DOHH2 (cell line): Measurements from ENCODE around the gene MVD.

ENCODE experiments used
- H3F3A ChIP-seq: fragments of 200-600 bp; sonication (generic), shearing (Covaris generic); 2 replicates; pipeline ENCODE4 v1.6.0; 2016; ENCODE audit warnings: antibody characterized with exemption, mild to moderate bottlenecking; ENCODE audit not compliant: control insufficient read depth, insufficient read depth
- H3K27ac ChIP-seq: fragments of 200-600 bp; sonication (generic); 2 replicates; pipeline ENCODE4 v1.5.1; 2014; ENCODE audit warnings: low read depth, mild to moderate bottlenecking, low read length, moderate library complexity
- H3K27me3 ChIP-seq: fragments of 200-600 bp; sonication (generic); 2 replicates; pipeline ENCODE4 v1.6.1; 2014; ENCODE audit warnings: mild to moderate bottlenecking, low read length, mixed read lengths; ENCODE audit not compliant: control insufficient read depth
- H3K36me3 ChIP-seq: fragments of 200-600 bp; sonication (generic); 2 replicates; pipeline ENCODE4 v1.6.1; 2014; ENCODE audit warnings: mild to moderate bottlenecking, low read length, moderate library complexity, mixed read lengths; ENCODE audit not compliant: control insufficient read depth
- H3K4me1 ChIP-seq: fragments of 200-600 bp; sonication (generic); 2 replicates; pipeline ENCODE4 v1.6.1; 2014; ENCODE audit warnings: mild to moderate bottlenecking, low read length, mixed read lengths; ENCODE audit not compliant: control insufficient read depth
- H3K4me2 ChIP-seq: fragments of 200-600 bp; sonication (generic); 2 replicates; pipeline ENCODE4 v1.6.0; 2014; ENCODE audit warnings: mild to moderate bottlenecking, low read length, moderate library complexity
- H3K4me3 ChIP-seq: fragments of 200-600 bp; sonication (generic); 2 replicates; pipeline ENCODE4 v1.5.1; 2014; ENCODE audit warnings: mild to moderate bottlenecking, low read length, mixed read lengths
- H3K79me2 ChIP-seq: fragments of 200-600 bp; sonication (generic); 2 replicates; pipeline ENCODE4 v1.6.1; 2014; ENCODE audit warnings: mild to moderate bottlenecking, low read length, mixed read lengths; ENCODE audit not compliant: control insufficient read depth
- H3K9me2 ChIP-seq: fragments of 200-600 bp; sonication (generic); replicated peaks from 2 replicates; pipeline ENCODE4 v1.6.1; 2014; ENCODE audit warnings: mild to moderate bottlenecking, low read length, mixed read lengths; ENCODE audit not compliant: control insufficient read depth
- H3K9me3 ChIP-seq: fragments of 200-600 bp; sonication (generic); 2 replicates; pipeline ENCODE4 v1.6.1; 2014; ENCODE audit warnings: antibody characterized with exemption, low read length, mixed read lengths; ENCODE audit not compliant: control insufficient read depth, insufficient read depth
- H4K20me1 ChIP-seq: fragments of 200-600 bp; sonication (generic); 2 replicates; pipeline ENCODE4 v1.6.0; 2014; ENCODE audit warnings: low read depth, mild to moderate bottlenecking, antibody characterized with exemption, low read length, moderate library complexity; ENCODE audit not compliant: control insufficient read depth, insufficient read depth
- CTCF ChIP-seq: fragments of 200-600 bp; sonication (generic); IDR thresholded peaks from one replicate; pipeline ENCODE4 v1.5.1; 2014; ENCODE audit warnings: antibody characterized with exemption, mild to moderate bottlenecking, low read depth, low read length; ENCODE audit not compliant: poor library complexity, severe bottlenecking
- EZH2phosphoT487 ChIP-seq: fragments of 200-600 bp; sonication (generic); IDR thresholded peaks from 2 replicates; pipeline ENCODE4 v1.6.1; 2017; ENCODE audit warnings: borderline replicate concordance, mild to moderate bottlenecking, antibody characterized with exemption, low read length, moderate library complexity, mixed read lengths

MVD gene

GRCh38 chr16:88681709-88682451 is 19.0 kb upstream of the MVD start:
- no peaks in the 10 kb centered on the region for H4K20me1 ChIP-seq
- no peaks in the 10 kb centered on the region for H3K27me3 ChIP-seq
- H3K9me2 ChIP-seq, result no peaks in the 10 kb centered on the region
- peaks cover 57% of the 10 kb centered on the region for H3K4me1 ChIP-seq
- peak overlapping the region; percentile 89 for H3K27ac ChIP-seq
- H3K9me3 ChIP-seq, result no peaks in the 10 kb centered on the region
- H3F3A ChIP-seq, result peaks cover 16% of the 10 kb centered on the region
- TF ChIP-seq EZH2phosphoT487 (no peak), CTCF (no peak)
- H3K4me2 ChIP-seq, result peak overlapping the region; percentile 76
- H3K4me3 ChIP-seq, result peak overlapping the region; percentile 66
- H3K36me3 ChIP-seq, result peaks cover 5% of the 10 kb centered on the region
- no peaks in the 10 kb centered on the region for H3K79me2 ChIP-seq

GRCh38 chr16:88681084-88681680 is 18.3 kb upstream of the MVD start:
- peaks cover 16% of the 10 kb centered on the region for H3F3A ChIP-seq
- peaks cover 52% of the 10 kb centered on the region for H3K4me1 ChIP-seq
- H4K20me1 ChIP-seq, result no peaks in the 10 kb centered on the region
- TF ChIP-seq EZH2phosphoT487, result no peak
- peak; percentile 84 for TF ChIP-seq CTCF
- peak overlapping the region; percentile 76 for H3K4me2 ChIP-seq
- H3K27me3 ChIP-seq, result no peaks in the 10 kb centered on the region
- peak overlapping the region; percentile 89 for H3K27ac ChIP-seq
- no peaks in the 10 kb centered on the region for H3K9me3 ChIP-seq
- H3K79me2 ChIP-seq, result no peaks in the 10 kb centered on the region
- peak overlapping the region; percentile 66 for H3K4me3 ChIP-seq
- peaks cover 5% of the 10 kb centered on the region for H3K36me3 ChIP-seq
- no peaks in the 10 kb centered on the region for H3K9me2 ChIP-seq

DNA sequence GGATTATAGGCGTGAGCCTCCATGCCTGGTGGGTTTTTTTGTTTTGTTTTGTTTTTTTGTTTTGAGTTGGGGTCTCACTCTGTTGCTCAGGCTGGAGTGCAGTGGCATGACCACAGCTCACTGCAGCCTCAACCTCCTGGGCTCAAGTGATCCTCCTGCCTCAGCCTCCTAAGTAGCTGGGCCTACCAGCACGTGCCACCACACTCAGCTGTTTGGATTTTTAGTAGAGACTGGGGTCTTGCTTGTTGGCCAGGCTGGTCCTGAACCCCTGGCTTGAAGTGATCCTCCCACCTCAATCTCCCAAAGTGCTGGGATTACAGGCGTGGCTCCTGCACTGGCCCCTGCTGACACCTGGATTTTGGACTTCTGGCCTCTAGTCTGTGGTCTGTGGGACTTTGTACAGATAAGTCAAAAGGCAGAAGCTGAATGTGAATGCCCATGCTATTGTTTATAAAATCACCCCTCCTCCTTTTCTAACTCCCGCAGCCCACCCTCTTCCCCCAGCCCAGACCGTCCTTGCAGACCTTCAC is 17.7 kb upstream of the MVD start:
- Histone ChIP-seq H3K4me1 (peaks cover 47% of the 10 kb centered on the region), H3K36me3 (peaks cover 5% of the 10 kb centered on the region), H3K9me2 (no peaks in the 10 kb centered on the region), H3K27ac (peak overlapping the region; percentile 89), H3F3A (peaks cover 16% of the 10 kb centered on the region), H3K27me3 (no peaks in the 10 kb centered on the region), H3K9me3 (no peaks in the 10 kb centered on the region), H3K4me3 (peak overlapping the region; percentile 66), H3K4me2 (peak overlapping the region; percentile 76), H4K20me1 (no peaks in the 10 kb centered on the region), H3K79me2 (no peaks in the 10 kb centered on the region)
- TF ChIP-seq EZH2phosphoT487 (no peak), CTCF (no peak)
